Upper lobe of left lung (tissue), 4 donors: ENCODE data around the gene KIAA0586.

Experiments
- POLR2A ChIP-seq, 4 donors: fragments of 450-650 bp; IDR thresholded peaks; one replicate each; pipeline ENCODE4 v1.5.1; 2016 to 2017; ENCODE audit warnings: antibody characterized with exemption in 4 of 4, mild to moderate bottlenecking in 2 of 4
- TF ChIP-seq, protein P1 (sequence below), 6 experiments: fragments of 450-650 bp in 4 of 6; fragments of 200-600 bp in 2 of 6; sonication (generic) in 2 of 6; IDR thresholded peaks; one replicate each; pipeline ENCODE4 v1.5.1; 2016 to 2019; ENCODE audit warnings: antibody characterized with exemption in 6 of 6

- TF ChIP-seq, protein P1, sequence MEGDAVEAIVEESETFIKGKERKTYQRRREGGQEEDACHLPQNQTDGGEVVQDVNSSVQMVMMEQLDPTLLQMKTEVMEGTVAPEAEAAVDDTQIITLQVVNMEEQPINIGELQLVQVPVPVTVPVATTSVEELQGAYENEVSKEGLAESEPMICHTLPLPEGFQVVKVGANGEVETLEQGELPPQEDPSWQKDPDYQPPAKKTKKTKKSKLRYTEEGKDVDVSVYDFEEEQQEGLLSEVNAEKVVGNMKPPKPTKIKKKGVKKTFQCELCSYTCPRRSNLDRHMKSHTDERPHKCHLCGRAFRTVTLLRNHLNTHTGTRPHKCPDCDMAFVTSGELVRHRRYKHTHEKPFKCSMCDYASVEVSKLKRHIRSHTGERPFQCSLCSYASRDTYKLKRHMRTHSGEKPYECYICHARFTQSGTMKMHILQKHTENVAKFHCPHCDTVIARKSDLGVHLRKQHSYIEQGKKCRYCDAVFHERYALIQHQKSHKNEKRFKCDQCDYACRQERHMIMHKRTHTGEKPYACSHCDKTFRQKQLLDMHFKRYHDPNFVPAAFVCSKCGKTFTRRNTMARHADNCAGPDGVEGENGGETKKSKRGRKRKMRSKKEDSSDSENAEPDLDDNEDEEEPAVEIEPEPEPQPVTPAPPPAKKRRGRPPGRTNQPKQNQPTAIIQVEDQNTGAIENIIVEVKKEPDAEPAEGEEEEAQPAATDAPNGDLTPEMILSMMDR (IDR thresholded peaks at IDR 0.05): no peak
- no peak for TF ChIP-seq POLR2A (IDR thresholded peaks at IDR 0.05)
These were observed 147.1 kb downstream of the KIAA0586 start for GRCh38 chr14:58574623-58575022.
